OCI-LY7 (cell line): ENCODE results near the gene FOSB. TPM values are rescaled to one million over a fixed set of nuclear protein-coding genes. Genes with fewer than 3 reads are reported as not detected.

ENCODE experiments used
- BruUV-seq: library from RNA; stranded (reverse); fragments of 400-500 nt; replicated peaks from 2 replicates; lab custom pipeline; 2021; lab: Mats Ljungman, UMichigan
- CTCF ChIA-PET: fragments of 300-600 bp; sonication (Branson Sonifier 250); formaldehyde crosslinking; loops from one replicate; lab custom pipeline; 2022; ENCODE audit warnings: antibody characterized with exemption; ENCODE audit not compliant: unreplicated experiment; lab: Charles Lee
- POLR2A ChIA-PET: fragments of 300-600 bp; sonication (Branson Sonifier 250); formaldehyde crosslinking; loops from one replicate; lab custom pipeline; 2022; ENCODE audit warnings: antibody characterized with exemption; lab: Charles Lee
- DNase-seq: peaks from one replicate; pipeline ENCODE4 v3.0.0-alpha.2; 2015; ENCODE audit warnings: low spot score
- H2AFZ ChIP-seq: fragments of 200-600 bp; sonication (generic), shearing (Covaris generic); 2 replicates; pipeline ENCODE4 v1.6.1; 2014; ENCODE audit warnings: mild to moderate bottlenecking, antibody characterized with exemption, low read length, moderate library complexity
- H3K27ac ChIP-seq: fragments of 200-600 bp; sonication (generic); 2 replicates; pipeline ENCODE4 v1.5.1; 2014; ENCODE audit warnings: mixed run types, low read depth, mild to moderate bottlenecking, moderate library complexity, low read length, inconsistent platforms; ENCODE audit not compliant: poor library complexity, severe bottlenecking
- H3K36me3 ChIP-seq: fragments of 200-600 bp; sonication (generic); 2 replicates; pipeline ENCODE4 v1.6.1; 2014; ENCODE audit warnings: mild to moderate bottlenecking, antibody characterized with exemption, low read length, moderate library complexity, mixed read lengths; ENCODE audit not compliant: insufficient read depth
- H3K4me1 ChIP-seq: fragments of 200-600 bp; sonication (generic); 2 replicates; pipeline ENCODE4 v1.5.1; 2014; ENCODE audit warnings: mild to moderate bottlenecking, low read length; ENCODE audit not compliant: insufficient read depth, poor library complexity, severe bottlenecking
- H3K4me2 ChIP-seq: fragments of 200-600 bp; sonication (generic); 2 replicates; pipeline ENCODE4 v1.6.1; 2014; ENCODE audit warnings: mild to moderate bottlenecking, low read length
- H3K4me3 ChIP-seq: fragments of 200-600 bp; sonication (generic); 2 replicates; pipeline ENCODE4 v1.5.1; 2014; ENCODE audit warnings: mild to moderate bottlenecking, low read depth, low read length; ENCODE audit not compliant: poor library complexity, severe bottlenecking
- H3K79me2 ChIP-seq: fragments of 200-600 bp; sonication (generic); 2 replicates; pipeline ENCODE4 v1.6.1; 2016; ENCODE audit warnings: low read depth, mild to moderate bottlenecking, low read length, moderate library complexity, mixed read lengths; ENCODE audit not compliant: insufficient read depth
- H3K9me2 ChIP-seq: fragments of 200-600 bp; sonication (generic); 2 replicates; pipeline ENCODE4 v1.6.1; 2016; ENCODE audit warnings: mild to moderate bottlenecking, low read length, mixed read lengths; ENCODE audit not compliant: insufficient read depth
- H3K9me3 ChIP-seq: fragments of 200-600 bp; sonication (generic); 2 replicates; pipeline ENCODE4 v1.6.1; 2014; ENCODE audit warnings: mild to moderate bottlenecking, mixed run types, low read length, mixed read lengths
- H4K20me1 ChIP-seq: fragments of 200-600 bp; sonication (generic); 2 replicates; pipeline ENCODE4 v1.6.1; 2014; ENCODE audit warnings: mild to moderate bottlenecking, antibody characterized with exemption, low read length, moderate library complexity, mixed read lengths; ENCODE audit not compliant: insufficient read depth
- CTCF ChIP-seq: fragments of 200-600 bp; sonication (generic); conservative IDR thresholded peaks from 2 replicates; pipeline ENCODE4 v1.5.1; 2014; ENCODE audit warnings: mild to moderate bottlenecking, antibody characterized with exemption, low read length, moderate library complexity, mixed read lengths
- EZH2phosphoT487 ChIP-seq: fragments of 200-600 bp; sonication (generic); IDR thresholded peaks from 2 replicates; pipeline ENCODE4 v1.6.1; 2018; ENCODE audit warnings: low read depth, borderline replicate concordance, mild to moderate bottlenecking, mixed run types, antibody characterized with exemption, low read length, moderate library complexity, mixed read lengths
- intact Hi-C: fragments of 100-400 bp; cut with micrococcal nuclease; formaldehyde crosslinking; loops from one replicate; pipeline ENCODE4 v1.10.0; 2022; ENCODE audit not compliant: unreplicated experiment
- total RNA-seq, 2 experiments: library from RNA; depleted of rRNA in 1 of 2; stranded (reverse); fragments of >200 nt in 1 of 2; shearing (Covaris generic) in 1 of 2; gene quantifications; 2 replicates each; pipeline ENCODE4 v1.2.3, GENCODE V29; 2014 to 2022

FOSB gene
- total RNA-seq, 2 experiments from 2014 or later = 2.3 to 2.4 TPM

- no TSS peak for BruUV-seq
- Histone ChIP-seq H3K36me3 (no peaks in the 10 kb centered on the region), H4K20me1 (no peaks in the 10 kb centered on the region), H2AFZ (no peak overlapping the region), H3K9me3 (no peaks in the 10 kb centered on the region), H3K79me2 (no peaks in the 10 kb centered on the region; the same call in 1 of the 2 replicates), H3K4me3 (no peak overlapping the region), H3K27ac (no peak overlapping the region), H3K9me2 (no peaks in the 10 kb centered on the region), H3K4me2 (no peak overlapping the region), H3K4me1 (peaks cover 35% of the 10 kb centered on the region)
- ChIA-PET CTCF (interaction anchor here (0.6 kb wide), 1 partner anchor 49 kb away, joined by 3 read pairs; no protein-coding TSS in a partner anchor), POLR2A (no interaction called here)
- TF ChIP-seq EZH2phosphoT487 = no peak
- DNase-seq = no peak
- intact Hi-C loops = no loop called here
Observed at GRCh38 chr19:45473682-45474605, 6.1 kb downstream of the FOSB start.

GRCh38 chr19:45474606-45475521, 7.1 kb downstream of the FOSB start:
- intact Hi-C loops = no loop called here
- no peaks in the 10 kb centered on the region for H3K9me2 ChIP-seq
- H3K4me3 ChIP-seq = no peak overlapping the region
- no peak for TF ChIP-seq CTCF
- peaks cover 38% of the 10 kb centered on the region for H3K4me1 ChIP-seq
- no peak for DNase-seq
- no peak overlapping the region for H3K27ac ChIP-seq
- POLR2A ChIA-PET = no interaction called here
- H3K9me3 ChIP-seq = no peaks in the 10 kb centered on the region
- H3K36me3 ChIP-seq = no peaks in the 10 kb centered on the region
- H4K20me1 ChIP-seq = no peaks in the 10 kb centered on the region
- H2AFZ ChIP-seq = no peak overlapping the region
- CTCF ChIA-PET = interaction anchor here (1.0 kb wide), 1 partner anchor 35 kb away, joined by 3 read pairs; no protein-coding TSS in a partner anchor
- no peaks in the 10 kb centered on the region; the same call in 1 of the 2 replicates for H3K79me2 ChIP-seq
- no peak overlapping the region for H3K4me2 ChIP-seq
- no TSS peak for BruUV-seq
